Measurements from ENCODE around the gene QRFP. TPM values are rescaled to one million over a fixed set of nuclear protein-coding genes. Genes with fewer than 3 reads are reported as not detected.
"Not testable (repeated sequence)": the region's sequence is repeated elsewhere in the genome, so short reads cannot be mapped to it uniquely, and the experiment has no call there.

QRFP gene
- total RNA-seq, 1 donor from 2014 or later = not detected

DNA sequence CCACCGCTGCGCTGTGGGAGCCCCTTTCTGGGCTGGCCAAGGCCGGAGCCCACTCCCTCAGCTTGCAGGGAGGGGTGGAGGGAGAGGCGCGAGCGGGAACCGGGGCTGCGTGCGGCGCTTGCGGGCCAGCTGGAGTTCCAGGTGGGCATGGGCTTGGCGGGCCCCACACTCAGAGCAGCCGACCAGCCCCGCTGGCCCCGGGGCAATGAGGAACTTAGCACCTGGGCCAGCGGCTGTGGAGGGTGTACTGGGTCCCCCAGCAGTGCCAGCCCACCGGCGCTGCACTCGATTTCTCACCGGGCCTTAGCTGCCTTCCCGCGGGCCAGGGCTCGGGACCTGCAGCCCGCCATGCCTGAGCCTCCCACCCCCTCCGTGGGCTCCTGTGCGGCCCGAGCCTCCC, 13.4 kb upstream of the QRFP start:
- H3K4me3 Mint-ChIP-seq (ENCODE audit: low read depth); H3K36me3 Mint-ChIP-seq (ENCODE audit: low read depth); H3K4me1 Mint-ChIP-seq (ENCODE audit: low read depth); H3K27me3 Mint-ChIP-seq (ENCODE audit: low read depth); DNase-seq (ENCODE audit: low spot score); intact Hi-C loops (cut with micrococcal nuclease); H3K9me3 Mint-ChIP-seq; H3K27ac Mint-ChIP-seq: not testable (repeated sequence)

DNA sequence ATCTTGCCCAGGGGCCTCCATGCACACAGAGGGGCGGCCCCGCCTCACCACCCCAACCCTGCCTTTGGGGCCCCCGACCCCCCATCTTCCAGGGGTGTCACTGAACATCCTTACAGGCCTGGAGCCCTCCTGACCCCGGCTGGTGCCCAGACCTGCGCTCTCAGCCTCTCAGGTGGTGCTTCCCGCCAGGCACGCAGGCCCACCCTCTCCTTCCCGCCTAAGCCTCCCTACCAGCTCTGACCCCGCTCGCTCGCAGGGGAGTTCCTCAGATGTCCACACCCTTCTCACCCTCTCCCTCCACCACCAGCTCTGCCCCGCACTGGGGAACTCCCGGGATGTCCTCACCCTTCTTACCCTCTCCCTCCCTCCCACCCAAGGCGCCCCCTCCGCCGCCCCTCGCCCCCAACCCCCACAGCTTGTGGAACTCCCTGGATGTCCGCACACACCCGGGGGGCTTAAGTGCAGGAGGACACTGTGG, 12.3 kb upstream of the QRFP start:
- H3K9me3 Mint-ChIP-seq = no peaks in the 10 kb centered on the region
- no peaks in the 10 kb centered on the region for H3K36me3 Mint-ChIP-seq (ENCODE audit: low read depth)
- intact Hi-C loops (cut with micrococcal nuclease) = no loop called here
- no peak overlapping the region for H3K27ac Mint-ChIP-seq
- H3K4me3 Mint-ChIP-seq (ENCODE audit: low read depth) = no peak overlapping the region
- no peaks in the 10 kb centered on the region for H3K27me3 Mint-ChIP-seq (ENCODE audit: low read depth)
- H3K4me1 Mint-ChIP-seq (ENCODE audit: low read depth) = no peaks in the 10 kb centered on the region
- DNase-seq (ENCODE audit: low spot score) = no peak

DNA sequence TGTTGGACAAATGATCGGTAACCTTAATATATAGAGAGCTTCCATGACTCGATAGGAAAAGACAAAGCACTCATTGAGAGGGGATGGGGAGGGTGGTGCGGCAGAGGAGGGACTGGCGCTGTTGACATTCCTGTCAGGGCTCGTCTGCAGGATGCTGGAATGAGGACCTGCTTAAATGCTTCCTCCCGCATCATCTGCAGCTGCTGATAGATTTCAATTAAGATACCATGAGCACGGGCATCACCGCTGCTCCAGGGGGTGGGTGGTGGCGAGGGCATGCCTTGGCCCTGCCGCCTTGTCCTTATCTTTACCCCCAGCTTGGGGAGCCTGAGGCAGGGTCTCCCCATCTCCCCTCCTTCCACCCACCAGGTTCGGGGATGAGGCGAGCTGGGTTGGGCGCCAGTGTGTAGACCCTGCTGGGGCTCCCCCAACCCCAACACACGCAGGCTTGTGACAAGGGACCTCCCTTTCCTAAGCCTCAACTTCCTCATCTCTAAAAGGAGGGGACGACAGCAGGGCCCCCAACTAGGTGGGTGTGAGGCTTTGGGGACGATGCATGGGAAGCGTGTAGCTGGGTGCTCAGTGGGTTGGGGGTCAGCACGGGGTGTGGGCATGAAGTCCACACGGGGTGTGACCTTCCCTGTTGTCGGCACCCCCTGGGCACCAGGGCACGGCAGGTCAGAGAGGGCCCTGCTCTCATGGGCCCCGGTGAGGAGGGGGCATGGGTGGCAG, 11.7 kb upstream of the QRFP start:
- H3K9me3 Mint-ChIP-seq = no peaks in the 10 kb centered on the region
- no peak overlapping the region for H3K27ac Mint-ChIP-seq

DNA sequence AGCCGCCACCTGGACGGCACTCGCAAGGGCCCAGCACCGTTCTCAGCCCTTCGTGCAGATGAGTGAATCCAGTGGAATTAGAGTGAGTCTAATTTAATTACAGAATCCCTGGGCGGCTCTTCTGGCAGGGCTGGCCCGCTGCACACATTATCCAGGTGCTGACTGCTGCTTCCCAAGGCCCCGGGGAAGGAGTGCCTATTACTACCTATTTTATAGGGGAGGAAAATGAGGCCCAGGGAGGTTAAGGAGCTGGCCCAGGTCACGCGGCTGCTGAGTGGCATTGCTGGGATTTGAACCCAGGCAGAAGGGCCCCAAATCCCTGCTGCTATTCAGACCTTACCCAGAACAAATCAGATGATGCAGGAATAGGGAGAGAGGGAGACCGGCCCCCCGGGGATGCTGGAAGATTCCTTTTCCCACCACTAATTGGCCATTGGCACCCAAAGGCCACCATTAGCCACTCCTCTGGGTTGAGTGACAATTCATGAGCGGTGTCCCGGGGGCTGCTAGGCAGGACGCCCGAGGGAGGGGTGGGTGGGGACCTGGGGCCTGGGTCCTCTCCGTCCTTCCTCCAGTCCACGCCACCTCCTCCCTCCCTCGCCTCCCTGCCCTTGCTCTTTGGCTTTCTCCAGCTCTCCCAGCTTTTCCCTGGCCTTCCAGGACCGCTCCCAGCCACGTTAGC, 10.3 kb upstream of the QRFP start:
- Mint-ChIP-seq H3K27ac (no peak overlapping the region), H3K27me3 (ENCODE audit: low read depth) (no peaks in the 10 kb centered on the region), H3K36me3 (ENCODE audit: low read depth) (no peaks in the 10 kb centered on the region), H3K4me3 (ENCODE audit: low read depth) (no peak overlapping the region), H3K9me3 (no peaks in the 10 kb centered on the region), H3K4me1 (ENCODE audit: low read depth) (no peaks in the 10 kb centered on the region)
- DNase-seq (ENCODE audit: low spot score) = no peak
- intact Hi-C loops (cut with micrococcal nuclease) = no loop called here

More for the DNA sequence above, 11.7 kb upstream of the QRFP start:
- H3K27me3 Mint-ChIP-seq (ENCODE audit: low read depth) = no peaks in the 10 kb centered on the region
- H3K36me3 Mint-ChIP-seq (ENCODE audit: low read depth) = no peaks in the 10 kb centered on the region
- intact Hi-C loops (cut with micrococcal nuclease) = no loop called here
- DNase-seq (ENCODE audit: low spot score) = no peak
- H3K4me1 Mint-ChIP-seq (ENCODE audit: low read depth) = no peaks in the 10 kb centered on the region
- no peak overlapping the region for H3K4me3 Mint-ChIP-seq (ENCODE audit: low read depth)

DNA sequence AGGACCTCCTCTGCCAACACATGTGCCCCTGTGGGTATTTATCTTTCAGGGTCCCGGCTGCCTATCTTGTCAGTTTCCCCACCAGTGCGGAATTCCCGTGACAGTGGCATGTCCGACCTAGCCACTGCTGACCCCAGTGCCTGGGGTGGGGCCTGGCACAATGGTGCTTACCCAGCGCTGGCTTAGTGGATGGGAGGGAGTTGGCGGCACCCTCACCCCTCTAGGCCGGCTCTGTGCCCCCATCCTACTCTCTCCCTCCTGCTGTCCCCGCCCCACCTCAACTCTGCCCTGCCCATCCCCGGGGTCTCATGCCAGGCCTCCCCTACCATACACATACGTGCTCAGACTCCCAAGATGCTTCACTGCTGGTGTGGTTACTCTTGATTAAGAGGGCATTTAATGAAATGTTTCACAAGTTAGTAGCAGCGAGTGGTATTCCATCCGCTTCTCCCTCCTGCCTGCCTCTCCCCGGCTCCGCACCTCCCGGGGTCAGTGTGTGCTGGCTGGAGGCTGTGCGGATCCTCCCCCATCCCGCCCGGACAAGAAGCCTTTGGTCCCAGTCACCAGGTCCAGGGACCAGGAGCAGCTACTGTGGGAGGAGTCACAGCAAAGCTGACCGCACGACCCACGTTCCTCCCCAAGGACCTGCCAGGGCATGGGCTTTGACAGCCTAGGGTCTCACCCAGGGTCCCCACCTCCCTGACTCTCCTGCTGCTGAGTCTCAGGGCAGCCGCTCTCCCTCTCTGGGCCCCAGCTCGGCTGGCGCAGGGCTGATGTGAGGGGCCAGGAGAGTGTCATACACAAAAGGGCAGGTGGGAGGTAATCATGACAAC, 9.5 kb upstream of the QRFP start:
- DNase-seq (ENCODE audit: low spot score) = no peak
- H3K36me3 Mint-ChIP-seq (ENCODE audit: low read depth) = no peaks in the 10 kb centered on the region

DNA sequence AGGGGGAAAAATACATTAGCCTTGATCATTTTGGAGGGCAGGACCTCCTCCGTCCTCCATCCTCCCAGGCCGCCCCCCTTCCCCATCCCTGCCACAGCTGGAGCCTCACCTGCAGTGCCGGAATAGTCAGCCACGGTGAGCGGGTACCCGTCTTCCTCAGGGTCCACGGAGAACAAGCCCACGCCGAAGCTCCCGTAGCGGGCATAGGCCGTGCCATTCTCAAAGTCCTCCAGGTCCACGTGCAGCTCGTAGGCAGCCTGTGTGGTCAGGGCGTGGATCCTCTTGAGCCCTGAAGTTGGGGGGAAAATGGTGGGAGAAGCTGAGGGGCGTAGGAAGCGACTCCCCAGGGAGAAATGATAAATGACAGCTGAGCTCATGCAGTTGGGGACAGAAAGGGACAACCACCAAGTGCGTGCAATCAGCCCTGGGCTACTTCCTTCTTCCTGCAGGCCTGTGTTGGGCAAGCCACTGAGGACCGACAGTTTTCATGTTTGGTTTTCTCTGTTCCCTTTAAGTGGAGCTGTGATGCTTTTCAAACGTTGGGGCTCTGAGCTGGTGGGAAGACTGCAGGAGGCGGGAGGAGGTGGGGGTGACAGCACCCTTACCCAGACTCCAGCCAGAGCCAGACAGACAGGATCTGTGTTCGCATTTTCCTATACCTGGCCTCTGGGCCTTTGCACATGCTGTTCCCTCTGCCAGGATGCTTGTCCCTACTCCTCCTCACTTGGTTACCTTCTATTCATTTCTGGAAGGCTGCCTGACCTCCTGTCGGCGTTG, 8.7 kb upstream of the QRFP start:
- Mint-ChIP-seq H3K27ac (no peak overlapping the region), H3K9me3 (no peaks in the 10 kb centered on the region), H3K4me1 (ENCODE audit: low read depth) (no peaks in the 10 kb centered on the region), H3K4me3 (ENCODE audit: low read depth) (no peak overlapping the region), H3K36me3 (ENCODE audit: low read depth) (no peaks in the 10 kb centered on the region), H3K27me3 (ENCODE audit: low read depth) (no peaks in the 10 kb centered on the region)
- DNase-seq (ENCODE audit: low spot score) = no peak
- intact Hi-C loops (cut with micrococcal nuclease) = no loop called here

More for the DNA sequence above, 9.5 kb upstream of the QRFP start:
- no peaks in the 10 kb centered on the region for H3K4me1 Mint-ChIP-seq (ENCODE audit: low read depth)
- no peaks in the 10 kb centered on the region for H3K9me3 Mint-ChIP-seq
- no peaks in the 10 kb centered on the region for H3K27me3 Mint-ChIP-seq (ENCODE audit: low read depth)
- intact Hi-C loops (cut with micrococcal nuclease) = no loop called here
- H3K4me3 Mint-ChIP-seq (ENCODE audit: low read depth) = no peak overlapping the region
- no peak overlapping the region for H3K27ac Mint-ChIP-seq

DNA sequence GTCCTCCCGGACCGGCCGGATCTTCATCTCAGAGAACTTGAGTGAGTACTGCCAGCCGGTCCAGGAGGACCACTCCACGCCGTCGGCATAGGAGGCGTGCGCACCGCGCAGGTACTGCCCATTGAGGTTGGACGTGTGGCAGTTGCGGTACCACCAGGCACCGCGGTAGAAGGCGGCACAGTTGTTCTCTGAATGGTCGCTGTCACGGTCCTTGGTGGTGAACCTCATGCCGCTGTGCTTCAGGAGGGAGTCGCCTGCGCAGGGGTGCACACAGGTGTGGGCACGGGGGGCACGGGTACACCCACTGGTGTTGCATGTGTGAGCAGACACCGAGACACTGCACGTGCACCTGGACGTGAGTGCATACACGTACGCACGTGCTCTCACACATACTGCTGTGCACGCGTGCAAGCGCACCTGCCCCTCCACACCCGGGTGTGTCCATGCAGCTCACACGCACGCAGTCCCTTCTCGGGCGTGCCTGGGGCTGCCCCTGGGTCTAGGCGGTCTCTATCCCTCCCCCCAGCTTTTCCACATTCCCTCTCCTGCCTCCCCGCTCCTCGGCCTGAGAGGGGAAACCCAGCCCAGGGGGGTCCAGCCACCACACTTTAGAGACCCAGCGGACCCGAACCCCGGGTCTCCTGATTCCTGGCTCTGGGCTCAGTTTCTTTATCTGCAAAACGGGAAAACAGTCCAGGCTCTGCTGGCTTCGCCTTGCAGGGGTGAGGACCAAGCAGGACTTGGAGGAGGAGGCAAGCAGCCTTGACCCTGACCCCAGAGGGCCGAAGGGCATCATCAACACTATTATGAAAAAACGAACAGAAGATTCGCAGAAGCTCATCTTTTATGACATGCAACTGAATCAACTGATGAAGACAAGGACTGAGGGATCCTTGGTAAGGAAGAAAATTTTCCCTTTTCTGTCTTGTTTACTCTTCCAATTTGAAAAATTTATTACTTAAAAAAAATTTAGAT, 7.7 kb upstream of the QRFP start:
- H3K4me1 Mint-ChIP-seq (ENCODE audit: low read depth) = no peaks in the 10 kb centered on the region
- H3K27ac Mint-ChIP-seq = no peak overlapping the region

DNA sequence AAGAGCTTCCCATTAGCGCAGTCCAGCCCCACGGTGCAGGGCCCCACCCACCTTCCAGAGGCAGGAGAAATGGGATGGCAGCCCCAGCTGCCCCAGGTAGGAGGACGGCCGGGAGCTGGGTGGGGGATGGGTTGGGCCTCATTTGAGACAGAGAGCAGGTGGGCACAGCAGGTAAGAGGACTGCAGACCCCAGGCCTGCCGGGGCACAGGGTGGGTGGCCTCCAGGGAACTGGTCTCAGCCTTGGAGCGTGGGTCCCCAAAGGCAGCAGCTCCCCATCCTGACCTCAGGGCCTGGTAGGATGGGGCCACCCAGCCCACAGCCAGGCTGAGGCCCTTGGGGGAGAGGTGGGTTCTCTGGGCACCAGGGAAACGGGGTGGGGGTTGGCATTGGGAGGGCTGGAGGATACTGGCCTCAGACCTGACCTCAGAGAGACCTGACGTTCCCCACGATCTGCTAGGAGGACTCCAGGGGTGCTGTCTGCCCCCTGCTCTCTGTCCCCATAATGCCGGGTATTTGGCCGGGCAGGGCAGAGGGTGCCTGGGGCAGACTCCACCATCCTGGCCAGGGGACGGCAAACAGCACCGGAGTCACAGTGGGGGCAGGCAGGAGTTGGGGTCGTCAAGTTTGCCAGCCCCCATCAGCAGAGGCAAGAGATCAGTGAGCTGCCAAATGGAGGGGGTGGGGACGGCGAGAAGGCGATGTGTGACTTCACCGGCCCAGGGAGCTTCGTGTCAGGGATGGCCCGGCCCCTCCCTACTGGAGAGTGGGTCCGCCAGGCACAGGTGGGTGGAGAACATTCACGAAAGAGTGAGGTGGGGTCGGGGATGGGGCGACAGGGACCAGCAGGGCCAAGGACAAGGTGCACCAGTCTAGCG, 6.8 kb upstream of the QRFP start:
- H3K27ac Mint-ChIP-seq = no peak overlapping the region
- no peak for DNase-seq (ENCODE audit: low spot score)
- H3K36me3 Mint-ChIP-seq (ENCODE audit: low read depth) = no peaks in the 10 kb centered on the region
- H3K9me3 Mint-ChIP-seq = no peaks in the 10 kb centered on the region
- no peaks in the 10 kb centered on the region for H3K27me3 Mint-ChIP-seq (ENCODE audit: low read depth)
- no peaks in the 10 kb centered on the region for H3K4me1 Mint-ChIP-seq (ENCODE audit: low read depth)
- H3K4me3 Mint-ChIP-seq (ENCODE audit: low read depth) = no peak overlapping the region
- intact Hi-C loops (cut with micrococcal nuclease) = no loop called here

More for the DNA sequence above, 7.7 kb upstream of the QRFP start:
- no peak for DNase-seq (ENCODE audit: low spot score)
- Mint-ChIP-seq H3K27me3 (ENCODE audit: low read depth) (no peaks in the 10 kb centered on the region), H3K36me3 (ENCODE audit: low read depth) (no peaks in the 10 kb centered on the region), H3K9me3 (no peaks in the 10 kb centered on the region), H3K4me3 (ENCODE audit: low read depth) (no peak overlapping the region)
- intact Hi-C loops (cut with micrococcal nuclease) = no loop called here

DNA sequence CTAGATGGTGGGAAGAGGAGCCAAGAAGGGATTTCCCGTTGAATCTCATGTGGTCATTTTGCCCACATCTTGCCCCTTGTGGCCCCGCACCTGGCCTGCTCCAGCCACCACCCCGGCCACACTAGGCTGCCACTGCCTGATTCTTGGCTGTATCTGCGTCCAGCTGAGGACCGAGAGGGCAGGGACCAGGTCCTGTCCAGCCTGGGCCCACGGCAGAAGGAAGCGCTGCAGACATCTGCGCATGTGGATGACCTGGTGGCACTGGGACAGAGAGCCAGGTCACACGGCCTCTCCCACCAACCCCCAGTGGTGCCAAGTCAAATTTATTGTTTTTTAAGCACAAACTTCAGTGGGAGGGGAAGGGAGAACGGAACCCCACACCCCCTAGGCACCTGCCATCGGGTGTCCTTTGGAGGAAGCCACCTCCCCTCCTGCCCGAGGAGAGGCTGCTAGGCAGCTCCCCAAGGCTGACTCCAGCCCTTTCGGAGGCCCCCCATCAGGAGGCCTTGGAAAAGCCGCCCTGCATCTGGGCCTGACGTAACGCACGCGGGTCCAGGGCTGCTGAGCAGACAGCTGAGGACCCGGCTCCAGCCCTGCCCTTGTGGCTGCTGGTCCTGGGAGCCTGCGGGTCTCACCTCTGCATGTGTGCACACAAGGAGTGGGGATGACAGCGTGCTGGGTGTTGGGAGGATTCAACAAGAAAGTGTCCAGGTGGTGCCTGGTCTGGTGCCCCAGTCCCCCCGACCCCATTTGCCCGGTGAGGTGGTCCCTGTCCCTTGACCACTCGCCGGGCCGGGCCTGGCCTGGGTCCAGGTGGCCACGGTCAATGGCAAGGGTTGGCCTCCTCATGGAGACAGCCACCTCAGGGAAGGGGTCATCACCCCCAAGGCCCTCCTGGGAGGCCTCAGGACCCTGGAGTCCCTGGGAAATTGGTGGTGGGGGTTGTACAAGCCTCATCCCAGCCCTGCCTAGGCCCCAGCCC, 5.9 kb upstream of the QRFP start:
- DNase-seq (ENCODE audit: low spot score) = no peak
- no peaks in the 10 kb centered on the region for H3K36me3 Mint-ChIP-seq (ENCODE audit: low read depth)

DNA sequence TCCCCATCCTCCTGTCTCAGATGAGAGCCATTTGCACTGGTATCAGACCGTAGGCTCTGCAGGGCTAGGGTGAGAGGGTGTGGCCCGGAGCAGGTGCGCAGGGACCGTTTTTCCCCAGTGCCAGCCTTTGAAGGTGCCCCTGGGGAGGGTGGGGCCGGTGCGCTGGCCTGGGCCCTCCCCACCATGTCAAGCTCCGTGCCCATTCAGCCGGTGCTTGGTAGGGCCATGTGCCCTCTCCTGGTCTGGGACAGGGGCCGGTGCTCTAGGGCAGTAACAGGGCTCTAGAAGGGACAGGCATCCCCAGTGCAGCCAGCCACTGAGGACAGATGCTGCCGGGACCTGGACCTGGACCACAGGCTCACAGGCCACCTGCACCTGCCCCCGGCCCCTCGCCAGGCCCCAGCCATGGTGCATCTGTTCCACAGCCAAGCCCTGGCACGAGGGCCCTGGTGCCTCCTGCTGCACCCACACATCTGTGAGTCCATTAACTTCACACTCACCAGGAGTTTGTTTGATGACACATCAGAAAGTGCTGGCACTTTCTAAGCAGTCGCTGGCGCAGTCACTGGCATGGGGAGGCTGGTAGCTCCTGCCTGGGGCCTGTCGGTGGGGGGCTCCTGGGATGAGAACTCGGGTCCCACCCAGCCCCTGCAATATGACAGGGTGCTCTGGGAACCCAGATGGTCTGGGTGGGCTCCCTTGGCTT, 5.0 kb upstream of the QRFP start:
- intact Hi-C loops (cut with micrococcal nuclease) = no loop called here
- H3K4me3 Mint-ChIP-seq (ENCODE audit: low read depth) = no peak overlapping the region
- H3K9me3 Mint-ChIP-seq = no peaks in the 10 kb centered on the region
- no peak overlapping the region for H3K27ac Mint-ChIP-seq
- no peaks in the 10 kb centered on the region for H3K27me3 Mint-ChIP-seq (ENCODE audit: low read depth)
- no peak for DNase-seq (ENCODE audit: low spot score)
- H3K36me3 Mint-ChIP-seq (ENCODE audit: low read depth) = no peaks in the 10 kb centered on the region
- no peaks in the 10 kb centered on the region for H3K4me1 Mint-ChIP-seq (ENCODE audit: low read depth)

More for the DNA sequence above, 5.9 kb upstream of the QRFP start:
- Mint-ChIP-seq H3K4me1 (ENCODE audit: low read depth) (no peaks in the 10 kb centered on the region), H3K27me3 (ENCODE audit: low read depth) (no peaks in the 10 kb centered on the region), H3K9me3 (no peaks in the 10 kb centered on the region), H3K27ac (no peak overlapping the region), H3K4me3 (ENCODE audit: low read depth) (no peak overlapping the region)
- intact Hi-C loops (cut with micrococcal nuclease) = no loop called here

All from activated T-helper 2 cell treated with anti-CD3 and anti-CD28 coated beads, Interferon-gamma antibody, Interleukin-2, Interleukin-4, amounts not matched to agents 10 μg/mL and 5 μg/mL and 100 μg/mL, durations not matched to agents 14 hours and 24 hours and 36 hours (primary cell).